Colonic mucosa (tissue), 4 donors: ENCODE measurements around the gene PRSS53. TPM values are rescaled to one million over a fixed set of nuclear protein-coding genes. Genes with fewer than 3 reads are reported as not detected.
A peak's percentile ranks its signal among the peaks of the same experiment; 100 is the strongest.
"Not testable (repeated sequence)": the region's sequence is repeated elsewhere in the genome, so short reads cannot be mapped to it uniquely, and the experiment has no call there.

Experiments used
- DNase-seq: peaks from one replicate; pipeline ENCODE4 v3.0.0-alpha.2; 2020
- H3K27ac ChIP-seq: fragments of 200-600 bp; one replicate; pipeline ENCODE4 v1.8.0; 2021
- H3K27me3 ChIP-seq: fragments of 200-600 bp; one replicate; pipeline ENCODE4 v1.8.0; 2021
- H3K36me3 ChIP-seq: fragments of 200-600 bp; one replicate; pipeline ENCODE4 v1.8.0; 2021
- H3K4me1 ChIP-seq: fragments of 200-600 bp; one replicate; pipeline ENCODE4 v1.8.0; 2021; ENCODE audit warnings: mild to moderate bottlenecking
- H3K4me3 ChIP-seq: fragments of 200-600 bp; one replicate; pipeline ENCODE4 v1.8.0; 2021
- H3K9ac ChIP-seq, 2 donors: one replicate each; pipeline ENCODE4 v1.7.0; 2013; ENCODE audit warnings: control low read depth in 2 of 2, low read depth in 2 of 2, low read length in 2 of 2
- H3K9me3 ChIP-seq: fragments of 200-600 bp; one replicate; pipeline ENCODE4 v1.8.0; 2021
- CTCF ChIP-seq: fragments of 200-600 bp; IDR thresholded peaks from one replicate; pipeline ENCODE4 v1.8.0; 2022; ENCODE audit warnings: antibody characterized with exemption, mild to moderate bottlenecking
- intact Hi-C: fragments of 100-400 bp; cut with DNase I; formaldehyde crosslinking; loops from one replicate; pipeline ENCODE4 v1.14.1; 2022
- total RNA-seq, 2 donors: library from RNA; stranded (reverse); fragmentation: NEBNext Ultra II Directional in 1 of 2; extraction: Animal tissue kit (Norgen Biotek cat#: 25700) in 1 of 2; gene quantifications; one replicate each; pipeline ENCODE4 v1.2.1, GENCODE V29; 2021
- donor health status: healthy.
- donor health status: DM: no; HTN: no; CAD: no.
- donor health status: DM: no; HTN: no; CAD: no.

Gene PRSS53
- total RNA-seq, 2 donors from 2014 or later, result 0.77 to 2.6 TPM

- Histone ChIP-seq H3K4me1 (peaks cover 9% of the 10 kb centered on the region), H3K27ac (peak overlapping the region; percentile 54), H3K9ac (peak overlapping the region; percentile 88 to 98), H3K9me3 (no peaks in the 10 kb centered on the region), H3K36me3 (no peaks in the 10 kb centered on the region), H3K27me3 (no peaks in the 10 kb centered on the region), H3K4me3 (peak overlapping the region; percentile 83)
- no peak for DNase-seq
- no peak for TF ChIP-seq CTCF
- intact Hi-C loops, result no loop called here
These were observed 20.2 kb upstream of the PRSS53 start for GRCh38 chr16:31108794-31109558.

GRCh38 chr16:31108035-31108793 lies 19.5 kb upstream of the PRSS53 start, which contains the start of gene BCKDK:
Gene BCKDK, plus strand, starts transcription at chr16:31108386. Its CDS starts 838 bp downstream, at chr16:31109224.
- intact Hi-C loops, result no loop called here
- peak within 1 kb of the TSS; percentile 54 for H3K27ac ChIP-seq
- H3K4me1 ChIP-seq, result peaks cover 9% of the 10 kb centered on the region
- no peaks in the 10 kb centered on the region for H3K36me3 ChIP-seq
- peak within 1 kb of the TSS; percentile 83 for H3K4me3 ChIP-seq
- no peaks in the 10 kb centered on the region for H3K27me3 ChIP-seq
- no peak for TF ChIP-seq CTCF
- no peaks in the 10 kb centered on the region for H3K9me3 ChIP-seq
- DNase-seq, result peak; percentile 80
- H3K9ac ChIP-seq, result peak within 1 kb of the TSS; percentile 88 to 98

GRCh38 chr16:31107465-31107867 lies 18.7 kb upstream of the PRSS53 start:
- no peaks in the 10 kb centered on the region for H3K9me3 ChIP-seq
- no peaks in the 10 kb centered on the region for H3K27me3 ChIP-seq
- intact Hi-C loops, result no loop called here
- no peak overlapping the region for H3K9ac ChIP-seq
- no peak for TF ChIP-seq CTCF
- H3K27ac ChIP-seq, result no peak overlapping the region
- H3K36me3 ChIP-seq, result no peaks in the 10 kb centered on the region
- DNase-seq, result no peak
- H3K4me1 ChIP-seq, result peaks cover 9% of the 10 kb centered on the region
- no peak overlapping the region for H3K4me3 ChIP-seq

GRCh38 chr16:31106509-31107464 lies 18.0 kb upstream of the PRSS53 start:
- no peak for TF ChIP-seq CTCF
- intact Hi-C loops, result no loop called here
- Histone ChIP-seq H3K9me3 (no peaks in the 10 kb centered on the region), H3K9ac (no peak overlapping the region), H3K4me1 (peaks cover 9% of the 10 kb centered on the region), H3K27me3 (no peaks in the 10 kb centered on the region), H3K27ac (no peak overlapping the region), H3K4me3 (no peak overlapping the region), H3K36me3 (no peaks in the 10 kb centered on the region)
- no peak for DNase-seq

GRCh38 chr16:31105677-31106213 lies 17.0 kb upstream of the PRSS53 start:
- peak; percentile 91 for DNase-seq
- Histone ChIP-seq H3K27ac (no peak overlapping the region), H3K4me1 (peaks cover 9% of the 10 kb centered on the region), H3K4me3 (peak overlapping the region; percentile 14), H3K27me3 (no peaks in the 10 kb centered on the region), H3K9me3 (no peaks in the 10 kb centered on the region), H3K36me3 (no peaks in the 10 kb centered on the region), H3K9ac (peak overlapping the region in 1 of 2 donors; percentile 64)
- peak; percentile 77 for TF ChIP-seq CTCF
- intact Hi-C loops, result no loop called here

GRCh38 chr16:31100876-31101641 lies 12.3 kb upstream of the PRSS53 start:
- intact Hi-C loops, H3K27me3 ChIP-seq: not testable (repeated sequence)

More at GRCh38 chr16:31100876-31101641, 12.3 kb upstream of the PRSS53 start:
- H3K4me3 ChIP-seq, H3K9ac ChIP-seq, H3K36me3 ChIP-seq, DNase-seq, H3K27ac ChIP-seq, H3K4me1 ChIP-seq, H3K9me3 ChIP-seq: not testable (repeated sequence)
